GM12872 (cell line): ENCODE measurements around the gene HOXC13.

Experiments
- TF ChIP-seq, protein P1 (sequence below): IDR thresholded peaks from 3 replicates; pipeline ENCODE4 v1.5.1; 2011; ENCODE audit warnings: low read depth, mild to moderate bottlenecking, low read length, moderate library complexity; ENCODE audit not compliant: insufficient read depth

Gene HOXC13

DNA sequence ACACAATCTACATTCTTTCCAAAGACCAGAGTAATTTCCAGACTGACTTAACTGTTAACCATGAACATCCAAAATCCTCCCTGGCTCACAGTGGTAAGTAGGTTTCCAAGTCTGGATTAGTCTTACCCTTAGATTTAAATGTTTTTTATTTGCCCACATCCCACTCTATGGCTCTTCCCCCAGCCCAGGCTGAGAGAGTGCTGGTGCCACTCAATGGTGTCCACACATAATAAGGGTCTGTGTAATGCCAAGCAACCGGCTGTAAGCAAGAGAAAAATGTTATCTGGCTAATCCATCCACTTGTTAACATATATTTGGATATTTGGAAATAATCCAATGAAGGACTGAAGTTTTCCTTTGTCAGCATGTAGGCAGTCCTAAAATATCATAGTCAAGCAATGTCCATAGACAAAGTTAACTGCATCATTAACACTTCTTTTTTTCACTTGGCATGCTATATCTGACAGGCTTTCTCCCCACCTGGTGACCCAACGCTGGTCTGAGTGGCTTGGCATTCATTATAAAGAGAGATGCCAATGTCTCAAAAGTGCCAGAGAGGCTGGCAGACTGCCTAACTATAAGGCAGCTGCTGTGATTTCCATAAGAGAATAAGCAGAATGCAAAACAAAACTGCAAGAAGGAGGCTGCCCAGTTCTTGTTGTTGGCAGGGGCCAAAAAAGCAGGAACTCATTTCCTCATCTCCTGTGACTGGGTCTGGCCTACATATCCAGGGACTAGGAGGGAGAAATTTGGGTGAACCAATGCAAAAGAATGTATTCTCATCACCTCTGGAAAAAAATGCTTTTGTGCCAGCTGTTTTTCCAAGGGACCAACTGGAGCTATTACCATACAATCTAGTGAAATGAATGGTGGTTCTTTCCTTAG lies 13.9 kb upstream of the HOXC13 start:
- TF ChIP-seq, protein P1, sequence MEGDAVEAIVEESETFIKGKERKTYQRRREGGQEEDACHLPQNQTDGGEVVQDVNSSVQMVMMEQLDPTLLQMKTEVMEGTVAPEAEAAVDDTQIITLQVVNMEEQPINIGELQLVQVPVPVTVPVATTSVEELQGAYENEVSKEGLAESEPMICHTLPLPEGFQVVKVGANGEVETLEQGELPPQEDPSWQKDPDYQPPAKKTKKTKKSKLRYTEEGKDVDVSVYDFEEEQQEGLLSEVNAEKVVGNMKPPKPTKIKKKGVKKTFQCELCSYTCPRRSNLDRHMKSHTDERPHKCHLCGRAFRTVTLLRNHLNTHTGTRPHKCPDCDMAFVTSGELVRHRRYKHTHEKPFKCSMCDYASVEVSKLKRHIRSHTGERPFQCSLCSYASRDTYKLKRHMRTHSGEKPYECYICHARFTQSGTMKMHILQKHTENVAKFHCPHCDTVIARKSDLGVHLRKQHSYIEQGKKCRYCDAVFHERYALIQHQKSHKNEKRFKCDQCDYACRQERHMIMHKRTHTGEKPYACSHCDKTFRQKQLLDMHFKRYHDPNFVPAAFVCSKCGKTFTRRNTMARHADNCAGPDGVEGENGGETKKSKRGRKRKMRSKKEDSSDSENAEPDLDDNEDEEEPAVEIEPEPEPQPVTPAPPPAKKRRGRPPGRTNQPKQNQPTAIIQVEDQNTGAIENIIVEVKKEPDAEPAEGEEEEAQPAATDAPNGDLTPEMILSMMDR = no peak

DNA sequence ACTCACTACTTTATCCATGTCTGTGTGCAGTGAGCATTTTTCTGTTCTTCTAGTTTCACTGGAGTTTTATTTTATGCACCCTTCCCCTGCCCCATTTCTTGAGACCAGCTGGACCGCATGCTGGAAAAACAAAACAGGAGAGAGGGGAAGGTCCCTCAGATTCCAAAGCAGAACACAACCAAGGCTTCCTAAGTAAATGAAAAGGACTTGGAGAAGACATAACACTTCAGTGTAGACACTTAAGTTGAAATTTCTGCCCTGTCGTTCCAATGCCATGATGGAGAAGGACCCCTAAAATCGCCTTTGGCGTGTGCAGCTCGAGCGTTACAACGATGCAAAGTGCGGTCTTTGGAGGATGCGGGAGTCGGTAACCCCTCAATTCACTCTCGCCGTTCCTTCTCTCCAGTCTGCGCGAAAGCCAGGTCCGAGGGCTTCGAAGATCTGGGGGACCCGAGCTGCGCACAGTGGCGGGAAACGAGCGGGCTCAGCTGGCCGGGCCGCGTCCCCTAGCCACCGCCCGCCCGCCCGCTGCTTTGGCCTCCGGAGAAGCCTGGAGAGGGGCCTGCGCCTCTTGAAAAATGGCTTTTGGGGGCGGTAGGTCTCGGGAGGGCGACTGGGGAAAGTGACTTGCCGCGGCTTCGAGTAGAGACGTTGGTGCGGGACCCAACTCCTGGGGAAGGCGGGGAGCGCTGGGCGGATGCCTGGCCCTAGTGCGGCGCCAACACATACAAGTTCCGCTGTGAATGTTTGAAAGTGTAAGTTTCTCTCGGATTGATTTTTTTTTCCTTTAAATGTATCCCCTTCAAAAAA lies 11.2 kb upstream of the HOXC13 start:
- TF ChIP-seq, protein P1 = no peak

DNA sequence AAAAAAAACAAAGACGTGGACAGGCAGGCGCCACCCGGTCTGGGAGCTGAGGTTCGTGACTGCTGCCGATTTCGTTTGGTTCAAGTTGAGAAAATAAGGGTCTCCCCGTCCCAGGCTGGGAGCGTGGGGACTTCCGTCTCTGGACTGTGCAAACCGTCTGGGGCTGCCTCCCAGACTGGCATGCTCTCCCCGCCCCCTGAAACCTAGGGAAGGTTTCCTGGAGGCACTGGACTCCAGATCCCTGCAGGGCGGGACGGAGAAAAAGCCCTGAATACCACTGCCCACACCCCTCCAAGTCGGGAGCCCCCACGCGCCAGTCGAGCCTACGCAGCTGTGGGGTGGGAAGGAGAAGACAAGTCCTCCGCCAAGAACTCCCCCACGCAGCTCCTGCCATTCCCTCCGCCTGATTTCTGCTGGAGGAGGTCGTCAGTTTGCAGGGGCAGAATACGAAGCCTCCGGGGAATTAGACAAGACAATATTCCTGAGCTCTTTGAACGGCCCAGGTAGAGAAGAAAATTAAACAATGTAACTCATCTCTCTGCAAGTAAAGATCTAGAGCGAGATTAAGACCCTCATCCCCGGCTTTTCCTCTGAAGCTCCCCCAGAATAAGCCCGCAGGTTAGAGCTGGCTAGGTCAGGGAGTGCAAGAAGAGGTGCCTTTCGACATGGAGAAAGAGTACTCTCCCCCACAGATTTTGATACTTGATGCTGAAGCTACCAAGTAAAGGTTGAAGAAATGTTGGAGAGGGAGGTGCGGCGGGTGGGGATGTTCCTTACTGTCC lies 10.4 kb upstream of the HOXC13 start:
- TF ChIP-seq, protein P1 = no peak

DNA sequence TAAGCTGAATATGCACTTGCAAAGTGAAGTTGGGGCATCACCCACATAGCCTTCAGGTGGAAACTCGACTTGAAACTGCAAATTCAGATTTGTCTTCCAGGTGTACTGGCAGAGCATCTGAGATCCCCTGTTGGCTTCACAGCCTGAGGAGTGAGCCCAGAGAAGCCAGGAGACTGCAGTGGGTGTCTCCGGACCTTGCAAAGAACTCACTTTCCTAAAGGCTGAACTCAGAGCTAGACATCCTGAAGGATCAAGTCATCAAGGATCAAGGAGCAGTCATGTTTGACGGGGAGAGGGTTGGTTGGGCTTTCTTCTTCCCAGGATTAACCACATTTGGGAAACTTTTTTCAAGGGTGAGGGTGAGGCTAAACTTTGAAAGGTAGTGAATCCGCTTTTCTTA lies 9.1 kb upstream of the HOXC13 start:
- TF ChIP-seq, protein P1 = no peak

DNA sequence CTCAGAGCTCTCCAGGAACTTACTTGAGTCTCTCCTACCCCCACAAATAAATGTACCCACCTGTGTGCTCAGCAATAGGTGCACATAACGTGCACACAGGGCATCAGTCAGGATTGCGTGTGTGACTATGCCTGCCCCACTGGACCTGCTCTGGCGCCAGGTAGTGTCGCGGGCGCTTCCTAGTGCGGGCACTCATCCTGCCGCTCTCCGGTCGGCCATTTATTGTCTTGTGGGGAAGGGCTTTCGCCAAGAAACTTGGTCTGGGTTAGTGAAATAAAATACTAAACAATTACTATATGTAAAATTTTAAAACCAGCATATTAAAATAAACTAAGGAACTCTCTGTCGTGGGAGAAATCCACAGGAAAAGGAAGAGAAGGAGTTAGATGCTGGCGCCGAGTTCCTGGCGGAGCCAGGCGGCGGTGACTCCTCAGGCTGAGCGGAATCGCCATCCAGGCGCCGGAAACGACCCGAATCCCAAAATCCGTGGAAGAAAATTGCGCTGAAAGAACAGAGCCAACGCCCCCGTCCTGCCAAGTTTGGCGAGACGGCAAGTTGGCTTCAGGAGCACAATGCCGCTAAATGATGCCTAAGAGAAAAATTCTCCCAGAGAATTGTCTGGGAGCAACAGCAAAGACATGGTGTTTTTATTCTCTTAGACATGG lies 7.9 kb upstream of the HOXC13 start:
- TF ChIP-seq, protein P1 = no peak

DNA sequence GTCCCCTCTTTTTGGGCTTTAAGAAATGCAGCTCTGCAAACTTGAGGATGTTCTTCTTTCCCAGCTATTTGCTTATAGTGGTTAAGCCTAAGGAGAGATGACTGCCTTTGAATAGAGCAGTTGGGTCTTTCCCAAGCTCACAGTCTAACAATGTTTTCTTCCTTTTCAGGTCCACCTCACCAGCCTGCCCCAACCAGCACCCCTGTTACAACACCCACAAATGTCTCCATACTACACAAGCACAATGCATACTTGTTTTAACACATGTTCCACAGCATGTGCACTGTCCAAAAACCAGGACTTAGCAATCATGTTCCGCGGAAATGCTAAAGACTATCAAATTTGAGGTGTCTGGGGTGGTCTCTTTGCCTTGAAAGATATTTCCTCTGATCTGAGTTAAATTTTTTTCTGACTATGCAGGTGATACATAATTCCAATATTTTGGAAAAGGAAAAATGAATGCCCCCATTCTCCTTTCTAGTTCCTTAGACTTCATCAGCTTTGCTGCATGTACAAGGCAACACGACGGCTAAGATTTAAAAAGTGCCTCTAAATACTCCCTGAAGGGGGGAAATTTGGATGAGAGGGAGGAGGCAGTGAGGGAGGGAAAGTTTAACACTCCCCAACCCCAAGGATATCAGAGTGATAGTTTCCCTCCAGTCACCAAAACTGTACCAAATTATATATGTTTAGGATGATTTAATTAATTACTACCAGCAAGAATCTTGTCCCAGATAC lies 6.6 kb upstream of the HOXC13 start:
- TF ChIP-seq, protein P1 = no peak
